ENCODE results near the gene TMEM151B. TPM values are rescaled to one million over a fixed set of nuclear protein-coding genes. Genes with fewer than 3 reads are reported as not detected.
A peak's percentile ranks its signal among the peaks of the same experiment; 100 is the strongest.

The TMEM151B gene
- total RNA-seq, 4 donors from 2014 or later: 0.11 TPM; not detected in 3

GRCh38 chr6:44264154-44265006 lies 5.9 kb upstream of the TMEM151B start:
- intact Hi-C loops (cut with DNase I; ENCODE audit: low total_unique reads): no loop called here
- TF ChIP-seq CTCF (IDR thresholded peaks at IDR 0.05 in 4 of 5, conservative IDR thresholded peaks at IDR 0.05 in 1 of 5): peak in 1 of 5 experiments; percentile 27
- no peak for TF ChIP-seq POLR2A (IDR thresholded peaks at IDR 0.05)
- H3K27ac ChIP-seq: peak overlapping the region; percentile 65 to 79 (median 70)
- peaks cover 6 to 13% (median 9%) of the 10 kb centered on the region in 3 donors for H3K27me3 ChIP-seq
- H3K9me3 ChIP-seq: no peaks in the 10 kb centered on the region
- ATAC-seq: no peak
- H3K36me3 ChIP-seq: peaks cover 0 to 4% of the 10 kb centered on the region in 2 donors
- in situ Hi-C loops (cut with MboI; ENCODE audit: low sequenced_read_pairs in 4 of 4): loop anchor here in 1 of 4 donors (5.0 kb wide), 1 partner anchor 73 kb away; no protein-coding TSS in a partner anchor
- H3K4me1 ChIP-seq: peaks cover 20 to 23% of the 10 kb centered on the region in 2 donors
- no peak for DNase-seq
- peak overlapping the region; percentile 69 to 88 (median 72) for H3K4me3 ChIP-seq

- peak; percentile 89 to 90 for DNase-seq
- Histone ChIP-seq H3K4me1 (peaks cover 20 to 23% of the 10 kb centered on the region in 2 donors), H3K27ac (peak within 1 kb of the TSS; percentile 65 to 79 (median 70)), H3K4me3 (peak within 1 kb of the TSS; percentile 69 to 88 (median 72)), H3K27me3 (peaks cover 14 to 21% (median 17%) of the 10 kb centered on the region in 3 donors), H3K36me3 (peaks cover 0 to 4% of the 10 kb centered on the region in 2 donors), H3K9me3 (no peaks in the 10 kb centered on the region)
- peak; percentile 80 to 82 for TF ChIP-seq POLR2A (IDR thresholded peaks at IDR 0.05)
- peak in 4 of 5 experiments; percentile 5 to 28 (median 20) for TF ChIP-seq CTCF (IDR thresholded peaks at IDR 0.05 in 4 of 5, conservative IDR thresholded peaks at IDR 0.05 in 1 of 5)
- in situ Hi-C loops (cut with MboI; ENCODE audit: low sequenced_read_pairs in 4 of 4): loop anchor here in 1 of 4 donors (5.0 kb wide), 1 partner anchor 72 kb away; no protein-coding TSS in a partner anchor
- intact Hi-C loops (cut with DNase I; ENCODE audit: low total_unique reads): no loop called here
- ATAC-seq: peak; percentile 78 to 82
Measured at GRCh38 chr6:44265007-44265721, 5.1 kb upstream of the TMEM151B start, which contains the start of gene NFKBIE. Gene NFKBIE (minus strand): TSS chr6:44265551. CDS start chr6:44265346, 205 bp downstream.

GRCh38 chr6:44265722-44266233 lies 4.5 kb upstream of the TMEM151B start:
- Histone ChIP-seq H3K27ac (peak overlapping the region in 2 of 4 donors; percentile 65 to 71), H3K9me3 (no peaks in the 10 kb centered on the region), H3K27me3 (peaks cover 15 to 25% (median 18%) of the 10 kb centered on the region in 3 donors), H3K4me3 (peak overlapping the region; percentile 69 to 88 (median 72)), H3K4me1 (peaks cover 20 to 23% of the 10 kb centered on the region in 2 donors), H3K36me3 (peaks cover 0 to 4% of the 10 kb centered on the region in 2 donors)
- DNase-seq (no peak), ATAC-seq (no peak)
- in situ Hi-C loops (cut with MboI; ENCODE audit: low sequenced_read_pairs in 4 of 4): loop anchor here in 1 of 4 donors (5.0 kb wide), 1 partner anchor 72 kb away; no protein-coding TSS in a partner anchor
- intact Hi-C loops (cut with DNase I; ENCODE audit: low total_unique reads): no loop called here
- no peak for TF ChIP-seq CTCF (IDR thresholded peaks at IDR 0.05 in 4 of 5, conservative IDR thresholded peaks at IDR 0.05 in 1 of 5)
- TF ChIP-seq POLR2A (IDR thresholded peaks at IDR 0.05): no peak

- no peak for ATAC-seq
- Histone ChIP-seq H3K36me3 (peaks cover 0 to 2% of the 10 kb centered on the region in 2 donors), H3K27me3 (peaks cover 20 to 29% (median 22%) of the 10 kb centered on the region in 3 donors), H3K9me3 (no peaks in the 10 kb centered on the region), H3K4me3 (no peak overlapping the region), H3K27ac (no peak overlapping the region), H3K4me1 (peaks cover 20 to 23% of the 10 kb centered on the region in 2 donors)
- intact Hi-C loops (cut with DNase I; ENCODE audit: low total_unique reads): no loop called here
- no peak for DNase-seq
- no peak for TF ChIP-seq CTCF (IDR thresholded peaks at IDR 0.05 in 4 of 5, conservative IDR thresholded peaks at IDR 0.05 in 1 of 5)
- no peak for TF ChIP-seq POLR2A (IDR thresholded peaks at IDR 0.05)
- in situ Hi-C loops (cut with MboI; ENCODE audit: low sequenced_read_pairs in 4 of 4): loop anchor here in 1 of 4 donors (5.0 kb wide), 1 partner anchor 71 kb away; no protein-coding TSS in a partner anchor
Measured at GRCh38 chr6:44266347-44266746, 3.9 kb upstream of the TMEM151B start.
